Hepatocyte (in vitro differentiated cells): ENCODE data around the gene VANGL1. TPM values are rescaled to one million over a fixed set of nuclear protein-coding genes. Genes with fewer than 3 reads are reported as not detected.

ENCODE experiments used
- DNase-seq: peaks from one replicate; pipeline ENCODE4 v3.0.0-alpha.2; 2016; ENCODE audit warnings: low spot score
- H2AFZ ChIP-seq: fragments of 200-600 bp; sonication (generic); 2 replicates; pipeline ENCODE4 v1.6.0; 2016; ENCODE audit warnings: antibody characterized with exemption, mild to moderate bottlenecking
- H3K27ac ChIP-seq: fragments of 200-600 bp; sonication (generic); 2 replicates; pipeline ENCODE4 v1.5.1; 2016; ENCODE audit warnings: mild to moderate bottlenecking
- H3K27me3 ChIP-seq: fragments of 200-600 bp; sonication (generic); 2 replicates; pipeline ENCODE4 v1.6.1; 2016
- H3K36me3 ChIP-seq: fragments of 200-600 bp; sonication (generic); replicated peaks from 2 replicates; pipeline ENCODE4 v1.5.1; 2016; ENCODE audit warnings: low read depth; ENCODE audit not compliant: insufficient read depth
- H3K4me1 ChIP-seq: fragments of 200-600 bp; sonication (generic); 2 replicates; pipeline ENCODE4 v1.5.1; 2016; ENCODE audit warnings: mild to moderate bottlenecking, moderate library complexity; ENCODE audit not compliant: insufficient read depth
- H3K4me2 ChIP-seq: fragments of 200-600 bp; sonication (generic); 2 replicates; pipeline ENCODE4 v1.6.0; 2016
- H3K4me3 ChIP-seq: fragments of 200-600 bp; sonication (generic); 2 replicates; pipeline ENCODE4 v1.5.1; 2016; ENCODE audit warnings: mild to moderate bottlenecking
- H3K79me2 ChIP-seq: fragments of 200-600 bp; sonication (generic); 2 replicates; pipeline ENCODE4 v1.6.0; 2017; ENCODE audit warnings: mild to moderate bottlenecking
- H3K9me2 ChIP-seq: fragments of 200-600 bp; sonication (generic); replicated peaks from 2 replicates; pipeline ENCODE4 v1.6.0; 2017; ENCODE audit warnings: mild to moderate bottlenecking; ENCODE audit not compliant: insufficient read depth
- H3K9me3 ChIP-seq: fragments of 200-600 bp; sonication (generic); 2 replicates; pipeline ENCODE4 v1.5.1; 2016; ENCODE audit warnings: low read depth, mild to moderate bottlenecking
- H4K20me1 ChIP-seq: fragments of 200-600 bp; sonication (generic); 2 replicates; pipeline ENCODE4 v1.6.0; 2016; ENCODE audit warnings: mild to moderate bottlenecking; ENCODE audit not compliant: insufficient read depth, poor library complexity, severe bottlenecking
- EZH2 ChIP-seq: fragments of 200-600 bp; sonication (generic); IDR thresholded peaks from 2 replicates; pipeline ENCODE4 v1.6.1; 2016; ENCODE audit warnings: antibody characterized with exemption, mild to moderate bottlenecking, borderline replicate concordance
- EZH2phosphoT487 ChIP-seq: fragments of 200-600 bp; sonication (generic); IDR thresholded peaks from one replicate; pipeline ENCODE4 v1.6.1; 2018; ENCODE audit warnings: antibody characterized with exemption, mild to moderate bottlenecking, low read depth, moderate library complexity; ENCODE audit not compliant: unreplicated experiment, severe bottlenecking
- WGBS: methylation state at CpG from one replicate; pipeline ENCODE4 v1.1.6; 2016; ENCODE audit warnings: low lambda C conversion rate; ENCODE audit errors: missing lambda C conversion rate; 5-methylcytosine and 5-hydroxymethylcytosine counted together
- polyA plus RNA-seq: library from polyadenylated mRNA; unstranded; fragments of >200 nt; fragmentation: Nextera tagmentation; extraction: Ambion mirVana; gene quantifications from 2 replicates; pipeline ENCODE4 v1.2.1, GENCODE V29; 2016
- total RNA-seq: library from RNA; depleted of rRNA; stranded (reverse); fragments of >200 nt; gene quantifications from 2 replicates; pipeline ENCODE4 v1.2.3, GENCODE V29; 2014
- TF ChIP-seq, protein P1 (sequence below): fragments of 200-600 bp; sonication (generic); IDR thresholded peaks from 2 replicates; pipeline ENCODE4 v1.5.1; 2016; ENCODE audit warnings: antibody characterized with exemption, mild to moderate bottlenecking; ENCODE audit not compliant: poor library complexity

VANGL1 gene
- total and polyA plus RNA-seq, 2 experiments from 2014 or later: 11.6 to 12.1 TPM

GRCh38 chr1:115680730-115681111 lies 39.0 kb downstream of the VANGL1 start:
- Histone ChIP-seq H3K9me3 (no peaks in the 10 kb centered on the region), H3K4me2 (no peak overlapping the region), H3K36me3 (no peaks in the 10 kb centered on the region), H3K4me1 (no peaks in the 10 kb centered on the region), H3K79me2 (peaks cover 2% of the 10 kb centered on the region), H3K9me2 (no peaks in the 10 kb centered on the region), H3K4me3 (no peak overlapping the region), H3K27me3 (no peaks in the 10 kb centered on the region), H2AFZ (no peak overlapping the region), H3K27ac (no peak overlapping the region), H4K20me1 (no peaks in the 10 kb centered on the region)
- WGBS: 77% methylated on average over 5 of the region's 5 CpGs
- TF ChIP-seq, protein P1, sequence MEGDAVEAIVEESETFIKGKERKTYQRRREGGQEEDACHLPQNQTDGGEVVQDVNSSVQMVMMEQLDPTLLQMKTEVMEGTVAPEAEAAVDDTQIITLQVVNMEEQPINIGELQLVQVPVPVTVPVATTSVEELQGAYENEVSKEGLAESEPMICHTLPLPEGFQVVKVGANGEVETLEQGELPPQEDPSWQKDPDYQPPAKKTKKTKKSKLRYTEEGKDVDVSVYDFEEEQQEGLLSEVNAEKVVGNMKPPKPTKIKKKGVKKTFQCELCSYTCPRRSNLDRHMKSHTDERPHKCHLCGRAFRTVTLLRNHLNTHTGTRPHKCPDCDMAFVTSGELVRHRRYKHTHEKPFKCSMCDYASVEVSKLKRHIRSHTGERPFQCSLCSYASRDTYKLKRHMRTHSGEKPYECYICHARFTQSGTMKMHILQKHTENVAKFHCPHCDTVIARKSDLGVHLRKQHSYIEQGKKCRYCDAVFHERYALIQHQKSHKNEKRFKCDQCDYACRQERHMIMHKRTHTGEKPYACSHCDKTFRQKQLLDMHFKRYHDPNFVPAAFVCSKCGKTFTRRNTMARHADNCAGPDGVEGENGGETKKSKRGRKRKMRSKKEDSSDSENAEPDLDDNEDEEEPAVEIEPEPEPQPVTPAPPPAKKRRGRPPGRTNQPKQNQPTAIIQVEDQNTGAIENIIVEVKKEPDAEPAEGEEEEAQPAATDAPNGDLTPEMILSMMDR: no peak
- TF ChIP-seq EZH2phosphoT487: no peak
- no peak for TF ChIP-seq EZH2
- no peak for DNase-seq

DNA sequence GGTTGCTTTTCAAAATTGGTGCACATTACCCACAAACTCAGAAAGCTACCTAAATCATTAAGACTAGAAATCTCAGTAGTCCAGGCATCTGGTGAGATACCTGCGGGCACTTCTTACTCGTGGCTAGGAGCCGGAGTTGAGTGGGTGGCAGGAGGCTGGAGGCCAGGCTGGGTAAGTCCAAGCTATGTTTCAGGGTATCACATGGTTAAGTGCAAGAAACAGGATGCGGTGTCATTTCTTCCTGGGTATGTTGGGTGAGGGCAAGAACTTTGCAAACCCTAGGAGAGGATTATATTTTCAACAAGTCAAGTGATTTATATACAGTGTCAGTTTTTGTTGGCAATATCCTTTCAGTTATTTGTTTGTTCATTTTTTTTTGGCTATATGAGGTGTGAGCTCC lies 41.0 kb downstream of the VANGL1 start:
- H4K20me1 ChIP-seq: no peaks in the 10 kb centered on the region
- H3K79me2 ChIP-seq: no peaks in the 10 kb centered on the region
- H3K4me1 ChIP-seq: no peaks in the 10 kb centered on the region
- H3K27me3 ChIP-seq: no peaks in the 10 kb centered on the region
- H3K36me3 ChIP-seq: no peaks in the 10 kb centered on the region
- H3K4me3 ChIP-seq: no peak overlapping the region
- no peak overlapping the region for H3K27ac ChIP-seq
- H3K4me2 ChIP-seq: no peak overlapping the region
- H3K9me3 ChIP-seq: no peaks in the 10 kb centered on the region
- TF ChIP-seq, protein P1: no peak
- TF ChIP-seq EZH2 (no peak), EZH2phosphoT487 (no peak)
- H2AFZ ChIP-seq: no peak overlapping the region
- no peak for DNase-seq
- WGBS: 97% methylated on average over 4 of the region's 4 CpGs
- no peaks in the 10 kb centered on the region for H3K9me2 ChIP-seq

DNA sequence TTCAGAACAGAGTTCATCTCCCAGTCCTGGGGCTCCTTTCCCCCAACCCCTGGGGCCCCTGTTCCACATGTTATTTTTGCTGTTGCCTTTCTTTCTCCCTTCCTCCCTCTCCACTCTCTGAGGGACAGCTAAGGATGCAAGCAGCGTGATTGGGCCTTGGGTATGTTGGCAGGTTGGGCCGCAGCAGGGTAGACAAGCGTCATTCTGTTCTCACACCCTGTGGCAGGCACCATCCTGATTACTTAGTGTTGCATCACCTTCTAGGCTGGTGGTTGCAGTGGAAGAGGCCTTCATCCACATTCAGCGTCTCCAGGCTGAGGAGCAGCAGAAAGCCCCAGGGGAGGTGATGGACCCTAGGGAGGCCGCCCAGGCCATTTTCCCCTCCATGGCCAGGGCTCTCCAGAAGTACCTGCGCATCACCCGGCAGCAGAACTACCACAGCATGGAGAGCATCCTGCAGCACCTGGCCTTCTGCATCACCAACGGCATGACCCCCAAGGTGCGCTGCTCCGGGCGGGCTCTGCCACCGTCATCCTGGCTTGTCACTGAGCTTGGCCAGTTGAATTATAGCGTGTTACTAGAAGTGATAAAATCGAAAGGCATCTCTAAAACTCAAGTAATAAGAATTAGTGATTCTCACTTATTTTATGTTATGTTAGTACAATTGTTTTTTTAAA lies 43.4 kb downstream of the VANGL1 start:
- WGBS: 97% methylated on average over 14 of the region's 14 CpGs
- Histone ChIP-seq H3K27me3 (no peaks in the 10 kb centered on the region), H3K4me2 (no peak overlapping the region), H3K9me2 (no peaks in the 10 kb centered on the region), H3K4me1 (no peaks in the 10 kb centered on the region), H3K9me3 (no peaks in the 10 kb centered on the region), H3K27ac (no peak overlapping the region), H4K20me1 (no peaks in the 10 kb centered on the region), H2AFZ (no peak overlapping the region), H3K4me3 (no peak overlapping the region), H3K79me2 (no peaks in the 10 kb centered on the region), H3K36me3 (no peaks in the 10 kb centered on the region)
- TF ChIP-seq, protein P1: no peak
- TF ChIP-seq EZH2 (no peak), EZH2phosphoT487 (no peak)
- DNase-seq: no peak
